HG03095 (cell line): Measurements from ENCODE around the gene ENDOG.

ENCODE experiments used
- ATAC-seq: cut with Tn5 transposase; IDR thresholded peaks from one replicate; pipeline ENCODE4 v1.9.1; 2021; ENCODE audit warnings: moderate library complexity; ENCODE audit not compliant: unreplicated experiment

ENDOG gene

DNA sequence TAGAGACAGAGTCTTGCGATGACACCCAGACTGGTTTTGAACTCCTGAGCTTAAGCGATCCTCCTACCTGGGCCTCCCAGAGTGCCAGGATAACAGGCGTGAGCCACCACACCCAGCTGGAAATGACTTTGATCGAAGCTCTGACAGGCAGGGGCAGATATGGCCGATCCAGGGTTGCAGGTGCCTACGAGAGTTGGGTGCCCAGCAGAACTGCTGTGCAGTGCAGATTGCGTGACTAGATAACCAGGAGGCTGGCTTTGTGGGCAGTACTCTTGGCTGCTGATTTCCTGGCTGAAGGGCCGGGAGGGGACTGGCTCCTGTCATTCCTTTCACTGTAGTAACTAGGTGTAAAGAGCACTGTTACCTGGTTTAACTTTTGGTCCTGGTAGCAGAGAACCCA is 19.4 kb upstream of the ENDOG start:
- no peak for ATAC-seq

DNA sequence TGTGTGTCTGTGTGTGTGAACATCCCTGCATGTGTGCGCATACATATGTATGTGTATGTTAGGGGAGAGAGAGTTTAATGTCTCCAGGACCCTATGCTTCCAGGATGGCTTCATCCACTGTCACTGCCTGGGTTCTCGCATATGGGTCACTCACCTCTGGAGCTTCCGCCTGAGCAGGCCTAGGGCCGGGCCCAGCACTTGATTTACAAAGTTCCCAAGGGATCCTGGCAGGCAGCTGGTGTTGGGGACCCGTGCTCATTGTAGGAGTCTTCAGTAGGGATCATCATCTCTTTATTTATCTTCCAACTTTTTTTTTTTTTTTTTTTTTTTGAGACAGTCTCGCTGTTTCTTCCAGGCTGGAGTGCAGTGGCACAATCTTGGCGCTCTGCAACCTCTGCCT is 18.2 kb upstream of the ENDOG start:
- ATAC-seq, result no peak

DNA sequence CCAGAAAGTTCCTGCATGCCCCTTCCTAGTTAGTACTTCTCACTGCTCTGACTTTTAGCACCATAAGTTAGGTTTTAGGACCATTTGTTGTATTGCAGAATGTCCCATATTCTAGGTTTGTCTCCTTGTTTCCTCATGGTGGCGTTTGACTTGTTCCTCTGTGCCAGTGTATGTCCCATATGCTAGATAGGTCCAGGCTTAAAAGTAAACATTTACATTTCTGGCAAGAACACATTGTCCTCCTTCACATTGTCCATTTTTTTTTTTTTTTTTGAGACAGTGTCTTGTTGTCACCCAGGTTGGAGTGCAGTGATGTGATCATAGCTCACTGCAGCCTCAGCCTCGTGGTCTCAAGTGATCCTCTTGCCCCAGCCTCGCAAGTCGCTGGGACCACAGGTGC is 15.8 kb upstream of the ENDOG start:
- ATAC-seq, result no peak

DNA sequence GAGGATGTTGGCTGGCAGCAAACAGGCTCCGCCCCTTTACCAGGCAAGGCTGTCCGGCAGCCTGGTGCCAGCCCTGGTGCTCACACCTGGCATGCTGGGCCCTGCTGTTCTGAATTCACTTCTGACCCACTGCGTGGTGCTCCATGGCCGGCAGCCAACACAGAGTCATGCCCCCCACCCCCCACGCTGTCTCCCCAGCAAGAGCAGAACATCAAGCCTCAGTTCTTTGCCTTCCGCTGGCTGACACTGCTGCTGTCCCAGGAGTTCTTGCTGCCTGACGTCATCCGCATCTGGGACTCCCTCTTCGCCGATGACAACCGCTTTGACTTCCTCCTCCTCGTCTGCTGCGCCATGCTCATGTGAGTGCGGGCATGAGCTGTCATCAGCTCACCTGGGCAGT is 12.6 kb upstream of the ENDOG start:
- ATAC-seq, result no peak

DNA sequence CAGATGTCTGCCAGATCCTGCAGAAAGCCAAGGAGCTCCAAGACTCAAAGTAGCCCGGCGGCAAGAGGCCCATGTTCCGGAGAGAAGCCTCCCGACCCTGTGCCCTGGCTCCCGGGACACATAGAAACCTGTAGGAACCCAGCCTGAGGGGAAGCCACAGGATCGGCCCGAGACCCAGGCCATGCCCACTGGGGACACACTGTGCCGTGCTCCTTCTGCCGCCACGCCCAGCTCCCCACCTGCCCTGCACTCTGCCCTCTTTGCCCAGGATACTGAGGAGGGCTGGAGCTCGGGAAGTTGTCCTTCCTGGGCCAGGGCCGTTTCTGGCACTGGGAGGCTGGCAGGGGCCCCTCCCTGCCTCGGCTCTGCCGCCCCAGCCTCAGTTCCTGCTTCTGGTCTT is 10.5 kb upstream of the ENDOG start:
- no peak for ATAC-seq

DNA sequence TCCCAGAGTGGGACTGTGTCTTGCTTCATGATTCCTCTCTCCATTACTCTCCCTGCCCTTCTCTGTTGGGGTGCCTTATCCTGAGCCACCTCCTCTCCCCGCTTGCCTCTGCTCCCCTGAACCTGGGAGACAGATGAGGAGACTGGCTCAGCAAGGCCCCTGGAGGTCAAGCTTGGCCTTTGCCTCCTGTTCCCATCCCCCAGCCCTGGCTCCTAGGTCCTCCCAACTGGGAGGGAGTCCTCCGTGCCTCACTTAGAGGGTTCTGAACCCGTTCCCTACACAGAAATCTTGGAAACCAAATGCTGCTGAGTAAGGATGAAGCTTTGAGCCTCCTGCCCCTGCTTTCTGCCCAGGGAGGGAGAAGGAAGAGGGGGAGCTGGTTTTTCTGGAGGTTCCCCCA is 9.8 kb upstream of the ENDOG start:
- no peak for ATAC-seq

DNA sequence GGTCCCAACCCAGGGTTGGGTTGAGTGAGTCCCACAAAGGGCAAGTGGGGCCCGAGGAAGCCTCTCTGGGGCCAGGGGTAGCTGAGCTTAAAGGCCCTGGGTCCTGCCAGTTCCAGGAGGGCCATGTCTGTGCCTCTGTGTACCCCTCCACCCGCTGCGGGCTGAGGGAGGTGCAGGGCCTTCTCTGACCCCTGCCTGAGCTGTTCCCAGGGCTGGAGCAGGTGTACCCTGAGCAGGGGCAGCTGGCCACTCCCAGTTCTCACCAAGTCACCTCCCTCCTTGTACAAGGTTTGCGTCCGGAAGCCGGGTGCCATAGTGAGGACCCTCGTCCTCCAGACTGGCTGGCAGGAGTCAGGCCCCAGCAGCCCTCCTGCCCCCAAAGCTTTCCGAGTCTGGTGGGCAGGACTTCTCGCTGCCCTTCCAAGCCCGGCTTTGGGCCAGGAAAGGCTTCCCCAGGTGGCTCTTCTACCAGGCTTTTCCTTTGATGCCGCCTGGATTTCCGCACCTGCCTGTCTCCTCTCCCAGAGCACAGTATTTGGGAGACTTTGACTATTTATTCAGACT is 9.2 kb upstream of the ENDOG start:
- ATAC-seq, result no peak

DNA sequence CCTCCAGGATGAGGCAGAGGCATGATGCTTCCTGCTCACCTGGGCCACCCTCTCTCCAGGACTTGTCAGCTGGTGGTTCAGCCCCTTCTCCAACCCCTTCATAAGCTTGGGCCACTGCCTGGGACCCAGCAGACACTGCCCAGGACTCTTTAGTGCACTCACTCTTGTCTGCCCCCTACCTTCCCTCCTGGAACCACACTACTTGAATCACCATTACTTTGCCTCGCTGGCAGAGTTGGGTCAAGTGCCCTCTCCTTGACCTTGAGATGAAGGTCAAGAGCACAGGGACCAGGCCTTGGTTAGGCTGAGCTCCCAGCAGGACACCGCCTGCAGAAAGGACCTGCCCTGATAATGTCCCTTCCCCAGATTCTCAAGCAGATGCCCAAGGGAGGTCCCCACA is 8.5 kb upstream of the ENDOG start:
- ATAC-seq, result no peak

DNA sequence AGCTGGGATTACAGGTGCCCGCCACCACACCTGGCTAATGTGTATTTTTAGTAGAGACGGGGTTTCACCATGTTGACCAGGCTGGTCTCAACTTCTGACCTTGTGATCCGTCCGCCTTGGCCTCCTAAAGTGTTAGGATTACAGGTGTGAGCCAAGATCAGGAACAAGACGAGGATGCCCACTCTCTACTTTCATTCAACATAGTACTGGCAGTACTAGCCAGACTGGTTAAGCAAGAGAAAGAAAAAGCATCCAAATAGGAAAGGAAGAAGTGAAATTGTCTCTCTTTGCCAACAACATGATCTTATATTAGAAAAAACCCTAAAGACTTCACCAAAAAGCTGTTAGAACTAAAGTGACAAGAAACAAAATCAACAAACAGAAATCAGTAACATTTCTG is 7.4 kb upstream of the ENDOG start:
- no peak for ATAC-seq

DNA sequence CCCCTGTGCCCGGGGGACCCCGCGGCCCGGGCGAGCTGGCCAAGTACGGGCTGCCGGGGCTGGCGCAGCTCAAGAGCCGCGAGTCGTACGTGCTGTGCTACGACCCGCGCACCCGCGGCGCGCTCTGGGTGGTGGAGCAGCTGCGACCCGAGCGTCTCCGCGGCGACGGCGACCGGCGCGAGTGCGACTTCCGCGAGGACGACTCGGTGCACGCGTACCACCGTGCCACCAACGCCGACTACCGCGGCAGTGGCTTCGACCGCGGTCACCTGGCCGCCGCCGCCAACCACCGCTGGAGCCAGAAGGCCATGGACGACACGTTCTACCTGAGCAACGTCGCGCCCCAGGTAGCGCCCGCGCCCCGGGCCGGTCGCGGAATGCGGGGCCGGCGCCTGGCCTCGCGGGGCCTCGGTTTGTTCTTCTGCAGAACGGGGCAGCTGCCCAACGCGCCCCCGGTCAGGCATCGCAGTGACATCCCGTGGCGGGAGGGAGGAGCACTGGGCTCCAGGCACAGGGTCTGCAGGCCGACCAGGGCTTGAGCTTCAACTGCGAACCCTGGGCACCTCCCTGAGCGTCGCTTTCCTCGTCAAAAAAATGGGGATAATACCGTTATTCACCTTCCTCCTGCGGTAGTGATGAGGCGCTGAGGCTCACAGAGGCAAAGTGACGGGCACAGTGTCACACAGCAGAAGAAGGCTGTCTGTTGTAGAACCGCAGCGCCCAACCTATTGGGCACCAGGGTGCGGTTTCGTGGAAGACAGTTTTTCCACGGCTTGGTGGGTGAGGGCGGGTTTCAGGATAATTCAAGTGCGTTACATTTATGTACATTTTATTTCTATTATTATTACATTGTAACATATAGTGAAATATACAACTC is 777 bp downstream of the ENDOG start:
- ATAC-seq, result peak; percentile 15

DNA sequence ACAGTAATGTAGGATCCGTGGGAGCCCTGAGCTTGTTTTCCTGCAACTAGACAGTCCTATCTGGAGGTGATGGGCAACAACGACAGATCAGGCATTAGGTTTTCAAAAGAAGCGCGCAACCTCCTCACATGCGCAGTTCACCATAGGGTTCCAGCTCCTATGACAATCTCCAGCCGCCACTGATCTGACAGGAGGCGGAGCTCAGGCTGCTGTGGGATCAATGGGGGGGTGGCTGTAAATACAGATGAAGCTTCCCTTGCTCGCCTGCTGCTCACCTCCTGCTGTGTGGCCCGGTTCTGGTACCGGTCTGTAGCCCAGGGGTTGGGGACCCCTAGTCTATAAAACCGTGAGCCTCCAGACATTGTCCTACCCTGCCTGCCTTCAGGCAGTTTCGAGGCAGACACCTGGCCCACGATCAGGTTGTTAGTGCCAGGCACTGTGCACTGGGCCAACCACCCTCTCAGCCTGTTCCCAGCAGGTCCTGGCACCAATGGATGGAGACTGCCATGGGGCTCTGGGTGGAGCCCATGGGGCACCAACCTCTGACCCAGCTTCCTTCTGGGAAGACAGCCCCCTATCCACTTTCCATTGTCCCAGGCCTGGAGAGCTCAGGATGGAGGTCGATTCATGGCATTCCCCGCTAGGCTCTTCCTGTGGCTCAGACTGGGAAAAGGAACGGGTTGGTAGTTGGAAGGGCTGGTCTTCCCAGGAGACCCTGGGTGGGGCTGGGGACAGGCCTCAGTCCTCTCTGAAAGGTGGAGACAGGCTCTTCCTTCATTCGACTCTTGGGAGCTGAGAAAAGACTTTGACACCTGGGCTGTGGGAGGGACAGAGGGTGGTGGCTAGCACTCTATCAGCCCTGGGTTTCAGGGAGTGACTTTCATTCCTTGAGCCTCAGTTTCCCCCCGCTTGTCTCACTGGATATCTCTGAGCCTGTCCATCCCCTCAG is 1.7 kb downstream of the ENDOG start:
- no peak for ATAC-seq

DNA sequence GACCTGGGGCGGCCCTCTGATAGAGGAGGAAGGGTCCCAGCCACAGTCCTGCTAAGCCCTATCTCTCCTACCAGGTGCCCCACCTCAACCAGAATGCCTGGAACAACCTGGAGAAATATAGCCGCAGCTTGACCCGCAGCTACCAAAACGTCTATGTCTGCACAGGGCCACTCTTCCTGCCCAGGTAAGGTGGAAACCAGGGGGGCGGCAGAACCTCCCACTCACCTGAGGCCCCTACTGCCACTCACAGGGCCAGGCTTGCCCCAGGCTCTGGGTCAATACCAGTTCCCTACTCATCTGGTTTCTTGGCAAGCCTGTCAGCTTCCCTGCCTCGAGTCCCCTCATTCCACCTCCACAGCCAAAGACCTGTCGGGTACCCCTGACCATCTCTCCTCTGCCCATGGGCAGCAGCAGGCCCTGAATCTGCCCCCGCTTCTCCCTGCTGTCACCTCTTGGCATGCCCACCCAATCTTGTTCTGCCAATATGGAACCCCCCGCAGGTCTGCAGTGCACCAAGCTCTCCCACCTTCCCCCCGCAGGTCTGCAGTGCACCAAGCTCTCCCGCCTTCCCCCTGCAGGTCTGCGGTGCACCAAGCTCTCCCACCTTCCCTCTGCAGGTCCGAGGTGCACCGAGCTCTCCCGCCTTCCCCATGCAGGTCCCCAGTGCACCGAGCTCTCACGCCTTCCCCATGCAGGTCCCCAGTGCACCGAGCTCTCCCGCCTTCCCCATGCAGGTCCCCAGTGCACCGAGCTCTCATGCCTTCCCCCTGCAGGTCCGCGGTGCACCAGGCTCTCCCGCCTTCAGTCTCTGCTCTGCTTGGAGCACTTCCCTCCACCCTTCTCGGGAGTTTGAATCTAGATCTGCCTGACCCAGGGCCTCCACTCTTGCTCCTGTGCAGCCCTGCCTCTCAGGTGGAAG is 2.6 kb downstream of the ENDOG start:
- ATAC-seq, result no peak

DNA sequence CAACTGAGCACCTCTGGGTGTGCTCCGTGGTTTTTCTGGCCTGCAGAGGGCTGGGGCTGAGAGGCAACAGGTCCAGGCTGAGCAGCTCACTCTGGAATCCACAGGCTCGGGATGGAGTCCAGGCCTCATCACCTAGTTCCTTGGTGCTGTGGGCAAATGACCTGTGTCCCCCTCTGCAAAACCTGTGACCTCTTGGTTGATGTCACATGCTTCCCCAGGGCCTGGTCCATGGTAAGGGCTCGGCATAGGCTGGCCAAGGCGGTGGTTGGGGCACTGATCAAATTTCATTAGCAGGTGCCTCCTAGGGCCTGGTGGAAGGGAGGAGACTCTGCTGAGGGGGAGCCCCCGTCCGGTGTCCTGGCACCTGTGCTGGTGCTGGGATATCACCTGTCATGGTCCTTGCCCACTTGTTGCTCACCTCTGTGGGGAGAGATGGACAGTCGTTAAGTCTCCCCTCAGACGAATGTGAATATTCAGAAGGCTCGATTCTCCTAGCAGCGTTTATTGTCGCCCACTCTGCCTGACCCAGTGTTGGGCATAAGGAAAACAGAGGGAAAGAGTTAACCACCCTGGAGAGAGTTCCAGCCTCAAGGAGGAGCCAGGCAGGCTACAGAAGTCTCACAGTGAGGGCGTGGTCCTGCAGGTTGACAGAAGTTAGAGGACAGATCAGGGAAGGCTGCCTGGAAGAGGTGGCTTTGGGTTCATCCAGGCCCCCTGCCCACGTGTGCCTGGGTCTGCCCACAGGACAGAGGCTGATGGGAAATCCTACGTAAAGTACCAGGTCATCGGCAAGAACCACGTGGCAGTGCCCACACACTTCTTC is 3.5 kb downstream of the ENDOG start:
- ATAC-seq, result no peak

DNA sequence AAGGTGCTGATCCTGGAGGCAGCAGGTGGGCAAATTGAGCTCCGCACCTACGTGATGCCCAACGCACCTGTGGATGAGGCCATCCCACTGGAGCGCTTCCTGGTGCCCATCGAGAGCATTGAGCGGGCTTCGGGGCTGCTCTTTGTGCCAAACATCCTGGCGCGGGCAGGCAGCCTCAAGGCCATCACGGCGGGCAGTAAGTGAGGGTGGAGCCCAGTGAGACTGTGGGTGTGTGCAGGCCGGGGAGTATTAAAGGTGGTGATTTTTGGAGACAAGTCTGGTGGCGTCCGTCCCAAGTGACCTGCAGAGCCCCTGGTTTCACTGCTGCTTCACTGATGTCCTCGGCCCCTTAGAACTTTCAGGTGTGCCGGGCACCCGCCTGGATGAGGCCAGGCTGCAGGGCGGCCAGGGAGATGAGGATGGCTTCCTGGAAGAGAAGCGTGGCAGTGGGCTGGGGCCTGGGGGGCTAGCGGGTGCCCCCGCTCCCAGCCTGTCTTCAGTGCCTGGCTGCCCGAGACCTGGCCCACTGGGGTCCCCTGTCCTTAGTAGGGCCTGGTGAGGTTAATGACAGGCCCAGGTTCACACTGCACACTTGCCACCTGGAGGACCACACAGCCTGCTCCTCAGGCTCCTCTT is 4.2 kb downstream of the ENDOG start:
- no peak for ATAC-seq

DNA sequence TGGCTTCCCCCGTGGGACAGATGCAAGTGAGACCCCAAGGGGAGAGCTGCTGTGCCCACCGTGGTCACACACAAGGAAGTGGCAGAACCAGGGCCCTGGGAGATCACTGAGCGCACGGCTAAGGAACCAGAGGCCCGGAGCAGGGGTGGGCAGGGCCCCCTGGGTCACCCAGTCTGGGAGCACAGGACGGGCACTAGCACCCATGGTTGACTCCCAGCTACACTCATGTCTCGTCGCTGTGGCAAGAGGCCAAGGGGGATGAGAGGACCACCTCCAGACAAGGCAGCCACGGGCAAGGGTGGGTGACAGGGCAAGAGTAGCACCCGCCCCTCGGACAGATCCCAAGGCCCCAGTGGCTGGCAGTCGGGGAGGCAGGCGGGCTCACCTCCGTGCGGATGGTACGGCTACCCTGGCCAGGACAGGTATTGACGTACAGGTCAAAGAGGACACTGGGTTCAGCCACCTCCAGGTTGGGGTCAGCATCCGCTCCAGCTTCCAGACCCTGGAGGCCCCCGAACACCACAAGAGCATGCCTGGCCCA is 5.1 kb downstream of the ENDOG start:
- no peak for ATAC-seq

DNA sequence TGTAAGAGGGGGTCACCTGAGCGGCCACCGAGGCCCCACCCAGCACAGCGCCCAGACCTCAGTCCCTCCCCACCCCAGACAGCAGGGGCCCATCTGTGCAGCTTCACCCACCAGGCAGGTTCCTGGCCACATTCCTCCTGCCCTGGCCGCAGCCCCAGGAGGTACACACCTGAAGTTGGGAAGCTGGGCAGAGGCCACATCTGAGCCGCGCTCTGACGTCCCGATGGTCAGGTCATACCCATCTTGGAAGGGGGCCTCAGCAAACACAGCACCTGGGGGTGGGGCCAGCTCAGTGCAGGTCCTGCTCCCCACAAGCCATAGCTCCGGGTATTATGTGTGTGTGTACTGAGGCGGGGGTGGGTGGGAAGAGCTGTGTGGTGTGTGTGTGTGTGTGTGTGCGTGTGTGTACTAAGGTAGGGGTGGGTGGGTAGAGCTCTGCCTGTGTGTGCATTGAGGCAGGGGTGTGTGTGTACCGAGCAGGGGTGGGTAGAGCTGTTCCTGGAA is 5.7 kb downstream of the ENDOG start:
- no peak for ATAC-seq

DNA sequence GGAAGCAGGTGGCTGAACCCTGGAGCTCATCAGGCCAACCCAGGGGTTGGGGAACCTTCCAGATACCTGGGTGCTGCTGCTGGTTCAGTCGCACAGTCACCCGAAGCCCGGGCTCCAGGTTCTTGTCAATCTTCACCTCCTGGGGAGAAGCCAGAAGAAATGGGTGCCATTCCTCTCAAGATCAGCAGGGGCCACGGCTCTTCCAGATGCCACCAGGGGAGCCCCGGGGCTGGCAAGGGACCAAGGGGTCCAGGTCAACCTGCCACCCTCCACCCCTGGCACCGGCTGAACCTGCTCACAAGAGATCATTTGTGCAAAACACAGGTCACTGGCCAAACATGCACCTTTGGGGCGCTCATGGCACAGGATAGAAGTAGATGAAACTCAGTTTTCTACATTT is 6.6 kb downstream of the ENDOG start:
- ATAC-seq, result no peak

DNA sequence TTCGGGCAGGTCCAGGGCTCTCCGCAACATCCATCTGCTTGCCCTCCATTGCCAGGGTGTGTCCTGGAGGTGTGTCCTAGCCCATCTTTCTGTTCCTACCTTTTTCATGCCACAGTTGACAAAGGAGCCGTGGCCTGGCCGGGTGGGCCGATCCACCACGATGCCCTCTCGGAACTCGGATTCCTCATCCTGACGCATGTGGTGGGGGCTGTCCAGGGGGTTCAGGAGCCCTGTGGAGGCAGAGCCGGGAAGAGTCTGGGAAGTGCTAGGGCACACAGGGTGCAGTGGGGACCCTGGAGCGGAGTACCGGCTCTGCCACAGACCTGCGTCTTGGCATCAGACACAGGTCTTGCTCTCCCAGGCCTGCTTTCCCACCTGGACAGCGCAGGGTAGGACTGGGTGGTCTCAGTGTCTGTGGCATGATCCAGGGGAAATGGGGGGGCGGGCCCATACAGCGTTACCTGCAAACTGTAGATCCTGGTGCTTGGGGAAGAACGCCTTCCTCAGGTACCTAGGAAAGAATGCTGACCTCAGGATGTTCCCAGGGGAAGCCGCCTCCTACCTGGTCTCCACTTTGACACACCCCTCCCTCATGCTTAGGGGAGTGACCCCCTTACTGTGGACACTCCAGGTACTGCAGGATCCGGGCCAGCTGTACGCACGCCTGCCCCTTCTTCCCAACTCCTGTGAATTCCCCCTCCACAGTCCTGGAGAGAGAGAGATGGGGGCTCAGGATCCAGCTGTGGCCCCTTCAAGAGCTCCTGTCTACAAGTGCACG is 7.8 kb downstream of the ENDOG start:
- no peak for ATAC-seq
